ENCODE results near the gene CNKSR2.

DNA sequence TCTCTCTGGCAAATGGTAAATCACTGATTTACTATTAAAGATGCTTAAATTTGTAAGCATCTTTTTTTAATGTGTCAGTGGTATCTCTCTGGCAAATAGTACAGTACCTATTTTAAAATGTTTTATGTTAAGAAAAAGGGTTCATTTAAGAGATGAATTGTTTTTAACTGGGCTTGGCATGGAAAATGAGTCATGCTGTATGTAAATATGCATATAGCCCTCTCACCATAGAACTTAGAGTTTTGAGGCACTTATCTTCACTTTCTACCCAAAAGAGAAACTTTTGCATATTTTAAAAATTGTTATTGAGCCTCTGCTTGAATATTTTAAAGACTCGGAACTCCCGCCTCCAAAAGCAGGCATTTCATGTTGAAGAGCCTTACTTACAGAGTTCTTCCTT lies 246.0 kb downstream of the CNKSR2 start:
- TF ChIP-seq, protein P1, sequence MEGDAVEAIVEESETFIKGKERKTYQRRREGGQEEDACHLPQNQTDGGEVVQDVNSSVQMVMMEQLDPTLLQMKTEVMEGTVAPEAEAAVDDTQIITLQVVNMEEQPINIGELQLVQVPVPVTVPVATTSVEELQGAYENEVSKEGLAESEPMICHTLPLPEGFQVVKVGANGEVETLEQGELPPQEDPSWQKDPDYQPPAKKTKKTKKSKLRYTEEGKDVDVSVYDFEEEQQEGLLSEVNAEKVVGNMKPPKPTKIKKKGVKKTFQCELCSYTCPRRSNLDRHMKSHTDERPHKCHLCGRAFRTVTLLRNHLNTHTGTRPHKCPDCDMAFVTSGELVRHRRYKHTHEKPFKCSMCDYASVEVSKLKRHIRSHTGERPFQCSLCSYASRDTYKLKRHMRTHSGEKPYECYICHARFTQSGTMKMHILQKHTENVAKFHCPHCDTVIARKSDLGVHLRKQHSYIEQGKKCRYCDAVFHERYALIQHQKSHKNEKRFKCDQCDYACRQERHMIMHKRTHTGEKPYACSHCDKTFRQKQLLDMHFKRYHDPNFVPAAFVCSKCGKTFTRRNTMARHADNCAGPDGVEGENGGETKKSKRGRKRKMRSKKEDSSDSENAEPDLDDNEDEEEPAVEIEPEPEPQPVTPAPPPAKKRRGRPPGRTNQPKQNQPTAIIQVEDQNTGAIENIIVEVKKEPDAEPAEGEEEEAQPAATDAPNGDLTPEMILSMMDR (IDR thresholded peaks at IDR 0.05; ENCODE audit: low read length) = no peak
- no peak for TF ChIP-seq EZH2 (IDR thresholded peaks at IDR 0.05; ENCODE audit: borderline replicate concordance, low read length)
